ENCODE data around the gene ZNF423. TPM values are rescaled to one million over a fixed set of nuclear protein-coding genes. Genes with fewer than 3 reads are reported as not detected.

Gene ZNF423
- polyA plus RNA-seq, 3 donors = 24.8 to 33.2 (median 25.8) TPM

DNA sequence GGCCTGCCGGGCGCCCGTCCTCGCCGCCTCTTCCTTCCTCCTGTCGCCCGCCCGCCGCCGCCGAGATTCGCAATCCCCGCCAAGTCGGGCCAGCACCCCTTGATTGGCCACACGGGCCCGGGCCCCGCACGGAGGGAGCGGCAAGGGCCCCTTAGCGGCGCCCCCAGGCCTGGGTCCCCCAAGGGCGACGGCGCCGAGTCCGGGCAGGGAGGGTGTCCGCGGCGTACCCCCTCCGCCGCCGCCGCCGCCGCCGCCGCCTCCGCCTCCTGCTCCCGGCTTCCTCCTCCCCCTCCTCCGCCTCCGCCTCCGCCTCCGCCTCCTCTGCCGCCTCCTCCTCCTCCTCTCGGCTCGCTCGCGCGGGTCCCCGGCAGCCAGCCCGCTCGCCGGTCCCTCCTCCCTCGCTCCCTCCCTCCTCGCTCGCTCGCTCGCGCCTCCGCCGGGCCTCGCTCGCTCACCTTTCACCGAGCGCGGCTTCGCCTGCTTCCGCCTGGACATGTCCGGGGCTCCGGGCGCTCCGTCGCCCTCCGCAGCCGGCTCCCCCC, 561 bp downstream of the ZNF423 start:
- peak in 6 of 11 donors; percentile 80 to 87 (median 86) for DNase-seq (ENCODE audit: extremely low read depth in 1 of 11, low read depth in 9 of 11, low spot score in 4 of 11)

- peak in 1 of 11 donors; percentile 45 for DNase-seq (ENCODE audit: extremely low read depth in 1 of 11, low read depth in 9 of 11, low spot score in 4 of 11)
Observed at GRCh38 chr16:49854796-49855203, 1.1 kb downstream of the ZNF423 start.

DNA sequence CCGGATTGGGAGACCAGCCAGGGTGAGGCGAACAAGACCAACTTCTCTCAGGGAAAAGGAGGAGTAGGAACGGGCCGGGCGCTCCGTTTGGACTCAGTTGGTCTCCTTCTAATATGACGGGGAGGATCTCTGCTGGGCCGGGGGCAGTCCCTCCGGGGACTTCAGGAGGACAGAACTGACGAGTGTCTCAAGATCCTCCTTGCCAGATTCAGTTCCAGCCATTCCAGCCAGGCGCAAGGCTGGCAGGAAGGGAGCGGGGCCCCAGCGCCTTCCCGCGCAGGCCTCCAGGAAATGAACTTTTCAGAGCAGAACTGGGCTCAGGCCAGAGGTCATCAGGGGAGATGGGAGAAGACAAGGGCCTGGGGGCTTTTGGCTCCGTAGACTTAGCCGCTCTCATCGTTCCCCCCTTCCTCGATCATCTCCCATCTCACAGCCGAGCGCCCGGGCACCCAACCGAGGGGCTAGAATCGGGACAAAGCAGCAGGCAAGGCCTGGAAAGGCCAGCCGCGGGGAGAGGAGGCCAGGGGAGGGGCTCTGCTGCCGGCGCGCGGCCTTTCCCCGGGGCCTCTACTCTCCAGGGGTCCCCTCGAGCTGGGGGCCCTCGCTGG, 1.6 kb downstream of the ZNF423 start:
- no peak for DNase-seq (ENCODE audit: extremely low read depth in 1 of 11, low read depth in 9 of 11, low spot score in 4 of 11)

DNA sequence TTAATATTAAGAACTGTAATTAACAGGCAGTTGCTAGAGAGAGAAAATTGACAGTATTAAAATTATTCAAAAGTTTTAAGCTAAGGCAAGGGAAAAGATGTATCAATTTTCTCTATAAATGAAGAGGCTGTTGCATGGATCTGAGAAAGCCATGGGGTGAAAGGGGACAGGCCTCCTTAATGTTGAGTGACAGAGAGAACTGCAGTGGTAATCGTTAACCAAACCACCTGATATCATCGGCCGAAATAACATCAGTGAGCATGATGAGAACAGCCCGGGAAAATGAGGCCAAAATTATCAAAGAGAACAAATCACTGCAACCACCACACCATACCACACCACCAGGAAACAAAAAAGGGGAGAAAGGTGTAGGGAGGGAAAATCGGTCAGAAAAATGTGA, 3.6 kb downstream of the ZNF423 start:
- no peak for DNase-seq (ENCODE audit: extremely low read depth in 1 of 11, low read depth in 9 of 11, low spot score in 4 of 11)

DNA sequence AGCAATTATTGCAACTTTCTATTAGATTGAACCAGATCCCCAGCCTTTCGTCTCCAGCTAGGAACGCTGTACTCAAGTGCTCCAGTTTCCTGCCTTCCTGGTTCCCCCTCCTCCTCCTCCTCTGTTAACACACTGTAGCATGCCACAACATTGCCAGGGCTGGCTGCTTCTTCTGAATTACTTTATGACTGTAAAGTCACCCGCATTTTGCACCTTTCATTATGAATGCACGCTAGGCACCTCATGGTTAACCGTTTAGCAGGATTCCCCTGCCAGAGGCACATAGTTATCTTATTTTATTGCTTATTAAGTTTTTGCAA, 4.5 kb downstream of the ZNF423 start:
- DNase-seq (ENCODE audit: extremely low read depth in 1 of 11, low read depth in 9 of 11, low spot score in 4 of 11) = no peak

- DNase-seq (ENCODE audit: extremely low read depth in 1 of 11, low read depth in 9 of 11, low spot score in 4 of 11) = no peak
Observed at GRCh38 chr16:49850558-49851467, 5.1 kb downstream of the ZNF423 start.

DNA sequence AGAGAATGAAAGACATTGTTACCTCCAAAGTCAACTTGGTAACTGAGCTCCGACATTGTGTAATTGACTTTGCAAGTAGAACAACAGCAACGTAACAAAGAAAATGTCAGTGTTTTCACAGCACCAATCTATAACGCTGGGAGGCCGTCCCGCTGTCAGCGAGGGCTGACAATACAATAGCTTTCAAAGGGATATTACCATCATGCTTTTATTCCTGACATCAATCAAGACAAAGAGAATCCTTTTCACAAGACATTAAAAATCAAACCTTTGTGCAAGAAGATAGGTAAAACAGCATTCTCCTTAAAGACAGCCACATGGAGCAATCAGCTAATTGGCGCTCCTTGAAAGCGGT, 6.2 kb downstream of the ZNF423 start:
- no peak for DNase-seq (ENCODE audit: extremely low read depth in 1 of 11, low read depth in 9 of 11, low spot score in 4 of 11)

- no peak for DNase-seq (ENCODE audit: extremely low read depth in 1 of 11, low read depth in 9 of 11, low spot score in 4 of 11)
Observed at GRCh38 chr16:49849037-49849753, 6.7 kb downstream of the ZNF423 start.

DNA sequence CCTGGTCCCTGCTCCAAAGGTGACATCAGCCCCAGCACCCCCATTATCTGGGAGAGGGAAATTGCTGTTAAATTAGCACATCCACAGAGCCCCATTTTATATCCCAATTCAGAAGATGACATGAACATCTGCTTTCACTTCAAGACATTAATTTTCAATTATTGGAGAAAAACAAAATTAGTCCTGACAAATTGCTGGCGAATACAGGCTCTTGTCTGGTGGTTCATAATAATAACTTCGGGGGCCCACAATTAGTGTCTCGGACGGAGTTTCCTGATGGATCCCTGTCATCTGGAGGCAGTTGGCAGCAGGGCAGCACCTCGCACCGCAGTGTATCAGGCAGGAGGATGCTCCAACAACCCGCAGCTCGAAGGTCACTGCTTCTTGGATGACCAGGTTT, 7.4 kb downstream of the ZNF423 start:
- DNase-seq (ENCODE audit: extremely low read depth in 1 of 11, low read depth in 9 of 11, low spot score in 4 of 11) = no peak

GRCh38 chr16:49846800-49847199, 9.1 kb downstream of the ZNF423 start:
- no peak for DNase-seq (ENCODE audit: extremely low read depth in 1 of 11, low read depth in 9 of 11, low spot score in 4 of 11)

GRCh38 chr16:49844359-49844758, 11.6 kb downstream of the ZNF423 start:
- DNase-seq (ENCODE audit: extremely low read depth in 1 of 11, low read depth in 9 of 11, low spot score in 4 of 11) = no peak

DNA sequence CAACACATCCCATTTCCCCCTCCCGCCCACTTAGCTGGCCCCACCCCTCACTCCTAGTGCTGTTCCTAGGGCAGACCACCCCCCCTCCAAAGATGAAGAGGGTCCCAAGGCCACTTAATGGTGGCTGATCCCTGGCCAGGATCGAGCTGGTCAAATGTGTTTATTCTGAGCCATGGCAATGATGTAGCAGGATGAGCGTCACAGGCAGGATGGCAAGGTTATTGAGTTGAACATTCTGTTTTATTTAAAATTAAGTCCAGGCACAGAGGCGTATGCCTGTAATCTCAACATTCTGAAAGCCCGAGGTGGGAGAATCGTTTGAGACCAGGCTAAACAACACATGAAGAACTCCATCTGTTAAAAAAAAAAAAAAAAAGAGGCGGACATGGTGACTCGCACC, 12.2 kb downstream of the ZNF423 start:
- no peak for DNase-seq (ENCODE audit: extremely low read depth in 1 of 11, low read depth in 9 of 11, low spot score in 4 of 11)

GRCh38 chr16:49842972-49843371, 12.9 kb downstream of the ZNF423 start:
- DNase-seq (ENCODE audit: extremely low read depth in 1 of 11, low read depth in 9 of 11, low spot score in 4 of 11) = no peak

- no peak for DNase-seq (ENCODE audit: extremely low read depth in 1 of 11, low read depth in 9 of 11, low spot score in 4 of 11)
Observed at GRCh38 chr16:49839017-49839825, 16.7 kb downstream of the ZNF423 start.

GRCh38 chr16:49838441-49839016, 17.4 kb downstream of the ZNF423 start:
- DNase-seq (ENCODE audit: extremely low read depth in 1 of 11, low read depth in 9 of 11, low spot score in 4 of 11) = no peak

DNA sequence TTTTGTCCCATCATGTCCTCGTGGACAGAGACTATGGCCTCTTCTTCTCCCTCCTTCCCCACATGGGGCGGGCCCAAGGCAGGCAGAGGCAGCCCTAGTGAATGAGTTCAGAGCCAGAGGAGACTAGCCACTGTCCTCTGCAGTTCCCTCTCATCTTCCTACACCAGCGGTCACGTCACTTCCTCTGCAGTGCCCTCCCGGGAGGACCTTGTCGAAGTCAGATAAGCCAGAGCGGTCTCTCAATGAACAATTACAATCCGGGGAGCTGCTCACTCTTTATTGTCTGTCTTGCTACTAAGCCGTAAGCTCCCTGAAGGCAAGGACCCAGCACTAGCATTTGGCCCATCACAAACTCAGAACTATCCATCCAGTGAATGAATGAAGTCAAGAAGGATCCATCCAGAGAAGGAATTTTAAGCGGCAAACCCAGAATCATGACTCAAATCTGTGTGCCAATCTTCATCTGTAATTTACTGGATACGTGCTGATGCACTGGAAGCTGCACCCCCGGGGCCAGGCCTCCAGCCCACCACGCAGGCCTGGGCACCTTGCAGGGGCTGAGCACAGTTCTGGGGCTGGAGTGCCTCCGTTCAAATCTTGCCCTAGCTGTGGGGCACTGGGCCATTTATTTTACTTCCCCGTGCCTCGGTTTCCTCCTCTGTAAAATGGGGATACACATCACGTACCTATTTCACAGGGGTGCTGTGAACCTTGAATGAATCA, 18.1 kb downstream of the ZNF423 start:
- DNase-seq (ENCODE audit: extremely low read depth in 1 of 11, low read depth in 9 of 11, low spot score in 4 of 11) = no peak

- no peak for DNase-seq (ENCODE audit: extremely low read depth in 1 of 11, low read depth in 9 of 11, low spot score in 4 of 11)
Observed at GRCh38 chr16:49836668-49837067, 19.2 kb downstream of the ZNF423 start.

DNA sequence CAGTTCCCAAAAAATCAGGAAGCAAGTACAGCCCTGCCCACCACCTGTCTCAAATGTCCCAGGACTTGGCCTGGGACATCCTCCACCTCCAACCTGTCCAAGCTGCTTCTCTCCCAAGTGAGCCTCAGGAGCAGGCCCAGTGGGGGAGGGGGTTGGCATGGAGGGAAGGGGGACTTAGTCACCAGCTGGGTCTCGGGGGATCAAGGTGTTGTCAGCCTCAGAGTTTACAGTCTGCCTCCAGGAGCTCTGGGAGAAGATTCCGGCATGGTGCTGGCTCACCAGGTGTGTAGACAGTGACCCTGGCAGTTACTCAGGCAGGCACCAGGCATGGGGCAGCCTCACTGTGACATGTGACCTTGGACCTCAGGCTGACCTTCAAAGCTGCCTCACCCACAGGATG, 19.7 kb downstream of the ZNF423 start:
- DNase-seq (ENCODE audit: extremely low read depth in 1 of 11, low read depth in 9 of 11, low spot score in 4 of 11) = no peak
